Thyroid gland (tissue), 4 donors: ENCODE measurements around the gene NQO2. TPM values are rescaled to one million over a fixed set of nuclear protein-coding genes. Genes with fewer than 3 reads are reported as not detected.

ENCODE experiments used
- DNase-seq, 2 donors: peaks; one replicate each; pipeline ENCODE4 v3.0.0-alpha.2; 2019
- H3K27ac ChIP-seq, 3 donors: fragments of 200-600 bp; sonication (generic); 1 replicate in 2 of 3; 2 replicates in 1 of 3; pipeline ENCODE4 v1.5.1; 2016 to 2019; ENCODE audit warnings: mild to moderate bottlenecking in 1 of 3, moderate library complexity in 1 of 3
- H3K27me3 ChIP-seq: fragments of 200-600 bp; sonication (generic); one replicate; pipeline ENCODE4 v1.5.1; 2019
- H3K36me3 ChIP-seq, 2 donors: fragments of 200-600 bp; sonication (generic); one replicate each; pipeline ENCODE4 v1.5.1; 2016 to 2019
- H3K4me1 ChIP-seq, 2 donors: fragments of 200-600 bp; sonication (generic); one replicate each; pipeline ENCODE4 v1.5.1; 2017 to 2019
- H3K4me3 ChIP-seq, 3 donors: fragments of 200-600 bp; sonication (generic); replicated peaks in 1 of 3; 1 replicate in 2 of 3; 2 replicates in 1 of 3; pipeline ENCODE4 v1.5.1; 2016; ENCODE audit warnings: mild to moderate bottlenecking in 1 of 3
- H3K9me3 ChIP-seq: fragments of 200-600 bp; sonication (generic); one replicate; pipeline ENCODE4 v1.5.1; 2017
- POLR2A ChIP-seq, 2 donors: fragments of 450-650 bp; IDR thresholded peaks; one replicate each; pipeline ENCODE4 v1.6.1; 2017; ENCODE audit warnings: antibody characterized with exemption in 2 of 2, mild to moderate bottlenecking in 2 of 2, moderate library complexity in 1 of 2
- WGBS, 2 donors: methylation state at CpG; one replicate each; pipeline ENCODE4 v1.1.5; 2017; 5-methylcytosine and 5-hydroxymethylcytosine counted together
- intact Hi-C: fragments of 100-400 bp; cut with DNase I; formaldehyde crosslinking; loops from one replicate; pipeline ENCODE4 v1.15.1; 2023
- total RNA-seq, 4 donors: library from RNA; depleted of rRNA; stranded (reverse); fragments of >200 nt; gene quantifications; one replicate each; pipeline ENCODE4 v1.2.3, GENCODE V29; 2016
- TF ChIP-seq, protein P1 (sequence below), 6 experiments: fragments of 200-600 bp in 3 of 6; fragments of 450-650 bp in 3 of 6; sonication (generic) in 3 of 6; IDR thresholded peaks; one replicate each; pipeline ENCODE4 v1.5.1; 2016 to 2019; ENCODE audit warnings: antibody characterized with exemption in 6 of 6, mild to moderate bottlenecking in 2 of 6, inconsistent platforms in 1 of 6, moderate library complexity in 1 of 6

The NQO2 gene
- total RNA-seq, 4 donors from 2014 or later, result 20.7 to 43.0 (median 36.3) TPM

DNA sequence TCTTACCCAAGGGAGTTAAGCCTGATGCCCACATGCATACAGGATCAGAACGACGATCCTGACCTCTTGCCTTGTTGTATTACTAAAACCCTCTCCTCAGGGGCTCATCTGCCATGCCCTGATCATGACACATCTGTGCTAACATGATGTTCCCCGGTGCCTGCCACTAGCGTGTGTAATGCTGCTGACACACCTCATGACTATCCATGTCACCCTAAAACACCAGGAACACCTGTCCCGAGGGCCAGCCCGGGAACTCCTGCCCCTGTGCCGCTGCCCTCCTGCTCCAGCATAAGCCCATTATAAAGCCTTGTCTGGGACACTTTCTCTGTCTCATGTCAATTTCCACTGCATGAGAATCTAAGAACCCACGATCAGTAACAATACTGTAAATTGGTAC, 35.9 kb upstream of the NQO2 start:
- intact Hi-C loops, result no loop called here
- Histone ChIP-seq H3K27me3 (no peaks in the 10 kb centered on the region), H3K4me1 (peaks cover 12 to 40% of the 10 kb centered on the region in 2 donors), H3K4me3 (no peak overlapping the region), H3K36me3 (no peaks in the 10 kb centered on the region), H3K27ac (no peak overlapping the region), H3K9me3 (no peaks in the 10 kb centered on the region)
- TF ChIP-seq, protein P1, sequence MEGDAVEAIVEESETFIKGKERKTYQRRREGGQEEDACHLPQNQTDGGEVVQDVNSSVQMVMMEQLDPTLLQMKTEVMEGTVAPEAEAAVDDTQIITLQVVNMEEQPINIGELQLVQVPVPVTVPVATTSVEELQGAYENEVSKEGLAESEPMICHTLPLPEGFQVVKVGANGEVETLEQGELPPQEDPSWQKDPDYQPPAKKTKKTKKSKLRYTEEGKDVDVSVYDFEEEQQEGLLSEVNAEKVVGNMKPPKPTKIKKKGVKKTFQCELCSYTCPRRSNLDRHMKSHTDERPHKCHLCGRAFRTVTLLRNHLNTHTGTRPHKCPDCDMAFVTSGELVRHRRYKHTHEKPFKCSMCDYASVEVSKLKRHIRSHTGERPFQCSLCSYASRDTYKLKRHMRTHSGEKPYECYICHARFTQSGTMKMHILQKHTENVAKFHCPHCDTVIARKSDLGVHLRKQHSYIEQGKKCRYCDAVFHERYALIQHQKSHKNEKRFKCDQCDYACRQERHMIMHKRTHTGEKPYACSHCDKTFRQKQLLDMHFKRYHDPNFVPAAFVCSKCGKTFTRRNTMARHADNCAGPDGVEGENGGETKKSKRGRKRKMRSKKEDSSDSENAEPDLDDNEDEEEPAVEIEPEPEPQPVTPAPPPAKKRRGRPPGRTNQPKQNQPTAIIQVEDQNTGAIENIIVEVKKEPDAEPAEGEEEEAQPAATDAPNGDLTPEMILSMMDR (IDR thresholded peaks at IDR 0.05), result no peak
- no peak for TF ChIP-seq POLR2A (IDR thresholded peaks at IDR 0.05)
- WGBS, 2 donors, result 91 to 93% methylated on average over 8 of the region's 8 CpGs
- no peak for DNase-seq

GRCh38 chr6:2964793-2965505, 34.7 kb upstream of the NQO2 start:
- peaks cover 9 to 41% of the 10 kb centered on the region in 2 donors for H3K4me1 ChIP-seq
- 93 to 97% methylated on average over 17 of the region's 17 CpGs for WGBS, 2 donors
- intact Hi-C loops, result no loop called here
- no peak overlapping the region for H3K27ac ChIP-seq
- H3K36me3 ChIP-seq, result no peaks in the 10 kb centered on the region
- no peaks in the 10 kb centered on the region for H3K9me3 ChIP-seq
- TF ChIP-seq, protein P1 (IDR thresholded peaks at IDR 0.05), result no peak
- no peak for TF ChIP-seq POLR2A (IDR thresholded peaks at IDR 0.05)
- no peaks in the 10 kb centered on the region for H3K27me3 ChIP-seq
- no peak overlapping the region for H3K4me3 ChIP-seq
- DNase-seq, result no peak

DNA sequence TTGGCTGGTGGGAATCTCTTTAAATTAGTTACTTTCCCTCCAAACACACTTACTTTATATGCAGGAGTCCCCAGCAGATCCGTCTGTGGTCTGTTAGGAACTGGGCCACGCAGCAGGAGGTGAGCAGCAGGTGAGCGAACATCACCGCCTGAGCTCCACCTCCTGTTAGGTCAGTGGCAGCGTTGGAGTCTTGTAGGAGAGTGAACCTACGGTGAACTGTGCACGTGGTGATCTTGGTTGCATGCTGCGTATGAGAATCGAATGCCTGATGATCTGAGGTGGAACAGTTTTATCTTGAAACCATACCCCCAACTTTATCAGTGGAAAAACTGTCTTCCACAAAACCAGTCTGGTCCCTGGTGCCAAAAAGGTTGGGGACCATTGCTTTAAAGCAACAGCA, 33.3 kb upstream of the NQO2 start:
- intact Hi-C loops, result no loop called here
- WGBS, 2 donors, result 78% methylated on average over 9 of the region's 9 CpGs

DNA sequence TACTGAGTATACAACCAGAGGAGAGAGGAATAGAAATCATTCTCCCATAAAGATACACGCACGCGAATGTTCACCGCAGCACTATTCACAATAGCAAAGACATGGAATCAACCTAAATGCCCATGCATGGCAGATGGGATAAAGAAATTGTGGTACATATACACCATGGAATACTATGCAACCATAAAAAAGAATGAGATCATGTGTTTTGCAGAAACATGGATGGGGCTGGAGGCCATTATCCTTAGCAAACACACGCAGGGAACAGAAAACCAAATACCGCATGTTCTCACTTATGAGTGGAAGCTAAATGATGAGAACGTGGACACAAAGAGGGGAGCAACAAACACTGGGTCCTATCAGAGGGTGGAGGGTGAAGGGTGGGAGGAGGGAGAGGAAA, 31.8 kb upstream of the NQO2 start:
- H3K36me3 ChIP-seq, result no peaks in the 10 kb centered on the region
- H3K4me3 ChIP-seq, result no peak overlapping the region
- no peaks in the 10 kb centered on the region for H3K9me3 ChIP-seq
- H3K27ac ChIP-seq, result no peak overlapping the region
- intact Hi-C loops, result no loop called here
- WGBS, 2 donors, result 98% methylated on average over 7 of the region's 7 CpGs
- TF ChIP-seq, protein P1 (IDR thresholded peaks at IDR 0.05), result no peak
- no peak for TF ChIP-seq POLR2A (IDR thresholded peaks at IDR 0.05)
- no peaks in the 10 kb centered on the region for H3K27me3 ChIP-seq
- DNase-seq, result no peak
- H3K4me1 ChIP-seq, result peaks cover 6 to 15% of the 10 kb centered on the region in 2 donors

More for the DNA sequence above, 33.3 kb upstream of the NQO2 start:
- no peak overlapping the region for H3K27ac ChIP-seq
- H3K36me3 ChIP-seq, result no peaks in the 10 kb centered on the region
- H3K27me3 ChIP-seq, result no peaks in the 10 kb centered on the region
- H3K4me3 ChIP-seq, result no peak overlapping the region
- no peak for DNase-seq
- H3K4me1 ChIP-seq, result peaks cover 10 to 30% of the 10 kb centered on the region in 2 donors
- TF ChIP-seq, protein P1 (IDR thresholded peaks at IDR 0.05), result no peak
- TF ChIP-seq POLR2A (IDR thresholded peaks at IDR 0.05), result no peak
- H3K9me3 ChIP-seq, result no peaks in the 10 kb centered on the region

DNA sequence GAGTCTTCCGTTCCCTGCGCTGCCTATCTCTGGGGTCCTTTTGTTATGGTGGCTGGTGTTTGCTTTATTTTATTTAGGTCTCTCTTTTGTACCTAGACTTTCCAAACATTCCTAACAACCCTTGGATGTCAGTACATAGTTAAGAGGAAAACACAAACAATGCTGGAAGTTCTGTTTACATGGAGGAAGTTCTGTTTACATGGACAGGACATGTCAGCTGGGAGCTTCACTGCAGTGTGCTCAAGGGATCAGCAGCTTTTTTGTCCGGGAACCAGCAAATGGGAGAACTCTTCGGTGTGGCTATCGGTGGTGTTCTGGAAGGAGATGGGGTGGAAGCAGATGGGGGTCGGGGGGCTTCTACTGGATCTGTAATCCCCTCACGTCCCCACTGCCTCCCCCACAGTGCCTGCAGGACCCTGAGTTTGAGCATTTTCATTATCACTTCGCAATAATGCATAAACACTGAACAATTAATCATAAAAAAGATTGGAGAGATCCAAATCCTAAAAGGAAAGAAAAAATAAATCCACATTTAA, 31.0 kb upstream of the NQO2 start:
- intact Hi-C loops, result no loop called here
- no peak for DNase-seq
- Histone ChIP-seq H3K27ac (peak overlapping the region in 2 of 3 donors; percentile 14 to 57), H3K27me3 (no peaks in the 10 kb centered on the region), H3K9me3 (no peaks in the 10 kb centered on the region), H3K4me1 (peaks cover 6 to 12% of the 10 kb centered on the region in 2 donors), H3K36me3 (no peaks in the 10 kb centered on the region), H3K4me3 (no peak overlapping the region)
- TF ChIP-seq, protein P1 (IDR thresholded peaks at IDR 0.05), result no peak
- no peak for TF ChIP-seq POLR2A (IDR thresholded peaks at IDR 0.05)
- 64 to 67% methylated on average over 8 of the region's 8 CpGs for WGBS, 2 donors
